HepG2 (cell line): Measurements from ENCODE around the gene NSD1. TPM values are rescaled to one million over a fixed set of nuclear protein-coding genes. Genes with fewer than 3 reads are reported as not detected.

Experiments
- HNF1B ChIP-seq: sonication (generic); formaldehyde crosslinking; IDR thresholded peaks from 2 replicates; pipeline ENCODE4 v1.5.1; 2020; ENCODE audit warnings: mild to moderate bottlenecking, moderate library complexity, missing genetic modification reagents
- KAT8 ChIP-seq: IDR thresholded peaks from 2 replicates; pipeline ENCODE4 v1.6.1; 2016; ENCODE audit warnings: missing genetic modification reagents, missing compliant biosample characterization
- ZMAT3 ChIP-seq: sonication (generic); formaldehyde crosslinking; conservative IDR thresholded peaks from 2 replicates; pipeline ENCODE4 v1.7.0; 2021; ENCODE audit warnings: missing genetic modification reagents
- ZNF280D ChIP-seq: sonication (generic); formaldehyde crosslinking; IDR thresholded peaks from 2 replicates; pipeline ENCODE4 v1.5.1; 2020; ENCODE audit warnings: mild to moderate bottlenecking, missing genetic modification reagents
- ZNF329 ChIP-seq: sonication (generic); formaldehyde crosslinking; IDR thresholded peaks from 2 replicates; pipeline ENCODE4 v1.9.0; 2021; ENCODE audit warnings: low read depth, mild to moderate bottlenecking, missing genetic modification reagents
- ZNF614 ChIP-seq: IDR thresholded peaks from 2 replicates; pipeline ENCODE4 v1.6.1; 2018; ENCODE audit warnings: missing biosample characterization, missing genetic modification reagents, inconsistent platforms, borderline replicate concordance
- polyA plus RNA-seq, 8 experiments: library from polyadenylated mRNA; depleted of rRNA in 3 of 8; stranded (reverse) in 7 of 8; unstranded in 1 of 8; fragments of >200 nt; fragmentation: Illumina TruSeq in 4 of 8; extraction: Trizol in 4 of 8; gene quantifications; 2 replicates each; pipeline versions ENCODE4 v1.2.1 to v1.2.3, GENCODE V29; 2011 to 2016; ENCODE audit warnings: low read depth in 4 of 8, missing spikeins in 1 of 8, mixed read lengths in 1 of 8; ENCODE audit not compliant: insufficient read depth in 1 of 8
- total RNA-seq, 5 experiments: library from RNA; depleted of rRNA; stranded (reverse); fragments of >200 nt; fragmentation: Illumina TruSeq; extraction: Trizol; gene quantifications; 2 replicates each; pipeline ENCODE4 v1.2.3, GENCODE V29; 2016; ENCODE audit warnings: low read depth in 1 of 5

Gene NSD1
- total and polyA plus RNA-seq, 2 of the 13 experiments (the other 11 are each of a cell fraction or from before 2014, with no cell fraction given) = 0.01 to 0.09 TPM

- TF ChIP-seq ZNF280D = no peak
- TF ChIP-seq ZMAT3 = no peak
- 0 out of 2 replicates have a peak, but pooled peaks have one; percentile 19 for TF ChIP-seq KAT8 (CRISPR knock-in tag)
- 0 out of 2 replicates have a peak, but pooled peaks have one; percentile 32 for TF ChIP-seq HNF1B
- no peak for TF ChIP-seq ZNF329 (CRISPR knock-in tag)
- TF ChIP-seq ZNF614 (CRISPR knock-in tag) = 0 out of 2 replicates have a peak, but pooled peaks have one; percentile 23
- TF ChIP-seq, all 625 proteins: peak for 56
These were observed 21.7 kb upstream of the NSD1 start (continued) for GRCh38 chr5:177111720-177112394.
